ENCODE data around the gene CPEB3.
"Not testable (repeated sequence)": the region's sequence is repeated elsewhere in the genome, so short reads cannot be mapped to it uniquely, and the experiment has no call there.

The CPEB3 gene

DNA sequence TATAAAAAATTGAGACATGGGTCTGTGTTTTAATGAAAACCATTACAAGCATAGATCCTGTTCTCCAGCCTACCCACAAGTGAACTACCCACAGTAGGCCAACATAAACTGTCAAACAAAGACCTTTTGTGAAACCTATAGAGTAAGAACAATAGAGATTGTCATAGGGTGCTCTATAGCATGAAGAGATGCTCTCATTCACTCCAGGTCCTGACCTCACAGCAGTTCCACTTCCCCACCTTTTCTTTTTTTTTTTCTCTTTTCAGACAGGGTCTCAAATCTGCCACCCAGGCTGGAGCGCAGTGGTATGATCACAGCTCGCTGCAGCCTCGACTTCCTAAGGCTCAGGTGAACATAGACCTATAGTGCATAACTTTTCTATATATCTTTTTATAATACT lies 72.3 kb downstream of the CPEB3 start:
- peaks cover 0 to 77% (median 6%) of the 10 kb centered on the region in 11 experiments; a peak in 13 of 22 replicates for H3K36me3 ChIP-seq
- no peak for TF ChIP-seq Cebpa-rat (IDR thresholded peaks at IDR 0.05)

DNA sequence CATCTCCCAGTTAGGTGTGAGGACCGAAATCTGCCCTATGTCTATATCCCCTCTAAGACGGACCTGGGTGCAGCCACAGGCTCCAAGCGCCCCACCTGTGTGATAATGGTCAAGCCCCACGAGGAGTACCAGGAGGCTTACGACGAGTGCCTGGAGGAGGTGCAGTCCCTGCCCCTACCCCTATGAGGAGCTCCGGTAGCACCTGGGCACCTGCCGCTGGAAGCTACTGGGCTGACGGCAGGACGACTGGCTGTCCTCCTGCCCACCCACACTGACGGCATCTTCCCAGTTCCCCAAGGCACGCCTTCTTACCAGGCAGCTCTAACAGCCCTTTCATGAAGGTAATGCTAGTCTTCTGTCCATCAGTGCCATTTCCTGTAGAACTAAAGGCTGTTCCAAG lies 74.3 kb downstream of the CPEB3 start:
- H3K27ac ChIP-seq; H3K4me1 ChIP-seq; H3K4me3 ChIP-seq; H3K9ac ChIP-seq; H3K27me3 ChIP-seq; H3K9me3 ChIP-seq (replicated peaks in 1 of 11); H3K4me2 ChIP-seq: not testable (repeated sequence)
- peaks cover 0 to 59% (median 6%) of the 10 kb centered on the region in 11 experiments; a peak in 13 of 22 replicates for H3K36me3 ChIP-seq
- H4K20me1 ChIP-seq = peaks cover 0 to 37% (median 0%) of the 10 kb centered on the region in 11 experiments; a peak in 3 of 22 replicates

More for the DNA sequence above, 72.3 kb downstream of the CPEB3 start:
- Histone ChIP-seq H3K9me3 (replicated peaks in 1 of 11) (peaks cover 0 to 7% (median 0%) of the 10 kb centered on the region in 11 experiments; a peak in 3 of 22 replicates), H3K4me2 (no peak overlapping the region), H3K27ac (no peak overlapping the region), H3K27me3 (no peaks in the 10 kb centered on the region), H4K20me1 (peaks cover 0 to 56% (median 0%) of the 10 kb centered on the region in 11 experiments; a peak in 3 of 22 replicates), H3K4me1 (0 out of 20 replicates have a peak, but pooled peaks cover 0 to 7% (median 0%) of the 10 kb centered on the region in 10 experiments), H3K9ac (no peak overlapping the region), H3K4me3 (no peak overlapping the region)

DNA sequence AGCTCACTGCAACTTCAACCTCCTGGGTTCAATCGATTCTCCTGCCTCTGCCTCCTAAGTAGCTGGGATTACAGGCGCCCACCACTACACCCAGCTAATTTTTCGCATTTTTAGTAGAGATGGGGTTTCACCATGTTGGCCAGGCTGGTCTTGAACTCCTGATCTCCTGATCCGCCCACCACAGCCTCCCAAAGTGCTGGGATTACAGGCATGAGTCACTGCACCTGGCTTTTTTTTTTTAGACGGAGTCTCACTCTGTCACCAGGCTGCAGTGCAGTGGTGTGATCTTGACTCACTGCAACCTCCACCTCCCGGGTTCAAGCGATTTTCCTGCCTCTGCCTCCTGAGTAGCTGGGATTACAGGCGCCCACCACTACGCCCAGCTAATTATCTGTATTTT lies 75.7 kb downstream of the CPEB3 start:
- H3K9ac ChIP-seq; H3K9me3 ChIP-seq (replicated peaks in 1 of 11); H3K27me3 ChIP-seq; H3K4me2 ChIP-seq; H3K4me3 ChIP-seq; H3K27ac ChIP-seq: not testable (repeated sequence)
- Histone ChIP-seq H3K36me3 (peaks cover 0 to 53% (median 6%) of the 10 kb centered on the region in 11 experiments; a peak in 13 of 22 replicates), H4K20me1 (peaks cover 0 to 36% (median 0%) of the 10 kb centered on the region in 11 experiments; a peak in 2 of 22 replicates), H3K4me1 (peaks cover 5 to 21% (median 14%) of the 10 kb centered on the region in 10 experiments; a peak in 15 of 20 replicates)

DNA sequence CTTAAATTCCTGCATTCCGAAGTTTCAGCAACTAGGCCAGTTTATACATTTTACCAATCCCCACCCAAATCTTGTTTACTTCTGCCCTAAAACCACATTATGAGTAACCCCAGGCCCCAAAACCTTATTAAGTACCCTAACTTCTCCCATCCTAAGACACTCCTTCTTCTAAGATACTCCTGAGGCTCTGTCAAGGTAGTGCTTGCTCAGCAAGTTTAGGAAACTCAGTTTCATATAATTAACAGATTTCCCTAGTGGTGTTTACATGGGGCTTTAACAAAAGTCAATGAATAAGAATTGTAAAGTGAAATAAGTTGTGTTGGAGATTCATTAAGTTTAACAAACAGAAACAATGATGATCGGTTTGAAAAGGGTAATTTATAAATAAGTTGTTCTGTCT lies 77.8 kb downstream of the CPEB3 start:
- Histone ChIP-seq H3K4me3 (no peak overlapping the region), H3K9me3 (replicated peaks in 1 of 11) (peaks cover 0 to 7% (median 0%) of the 10 kb centered on the region in 11 experiments; a peak in 3 of 22 replicates), H3K4me2 (no peak overlapping the region), H3K9ac (no peak overlapping the region), H3K36me3 (peaks cover 0 to 53% (median 6%) of the 10 kb centered on the region in 11 experiments; a peak in 13 of 22 replicates), H3K27ac (no peak overlapping the region), H3K27me3 (no peaks in the 10 kb centered on the region), H4K20me1 (peaks cover 0 to 28% (median 0%) of the 10 kb centered on the region in 11 experiments; a peak in 2 of 22 replicates), H3K4me1 (peaks cover 5 to 38% (median 22%) of the 10 kb centered on the region in 10 experiments; a peak in 15 of 20 replicates)
- TF ChIP-seq Cebpa-rat (IDR thresholded peaks at IDR 0.05) = no peak

DNA sequence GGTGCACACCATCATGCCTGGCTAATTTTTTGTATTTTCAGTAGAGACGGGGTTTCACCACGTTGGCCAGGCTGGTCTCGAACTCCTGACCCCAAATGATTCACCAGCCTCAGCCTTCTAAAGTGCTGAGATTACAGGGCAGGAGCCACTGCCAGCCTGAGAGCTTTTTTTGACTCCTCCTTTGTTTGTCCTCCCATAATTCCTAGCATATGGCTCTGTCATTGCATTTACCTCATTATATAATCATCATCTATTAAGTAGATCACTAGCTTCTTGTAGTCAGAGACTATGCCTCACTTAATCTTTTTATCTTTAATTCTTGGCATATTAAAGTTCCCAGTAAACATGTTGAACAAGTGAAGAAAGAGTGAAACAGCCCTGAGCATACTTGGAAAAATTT lies 82.1 kb downstream of the CPEB3 start:
- Histone ChIP-seq H3K36me3 (peaks cover 0 to 51% (median 4%) of the 10 kb centered on the region in 11 experiments; a peak in 7 of 22 replicates), H3K4me2 (peak overlapping the region in 7 of 11 experiments; percentile 44 to 72 (median 57); a peak in 14 of 22 replicates), H4K20me1 (peaks cover 0 to 23% (median 0%) of the 10 kb centered on the region in 11 experiments; a peak in 3 of 22 replicates), H3K9ac (peak overlapping the region in 1 of 11 experiments; percentile 24; a peak in 2 of 22 replicates), H3K4me3 (no peak overlapping the region), H3K4me1 (peaks cover 5 to 46% (median 27%) of the 10 kb centered on the region in 10 experiments; a peak in 15 of 20 replicates), H3K27ac (peak overlapping the region in 6 of 11 experiments; percentile 5 to 56 (median 30); a peak in 8 of 22 replicates), H3K27me3 (no peaks in the 10 kb centered on the region), H3K9me3 (replicated peaks in 1 of 11) (no peaks in the 10 kb centered on the region)
- TF ChIP-seq Cebpa-rat (IDR thresholded peaks at IDR 0.05) = no peak

DNA sequence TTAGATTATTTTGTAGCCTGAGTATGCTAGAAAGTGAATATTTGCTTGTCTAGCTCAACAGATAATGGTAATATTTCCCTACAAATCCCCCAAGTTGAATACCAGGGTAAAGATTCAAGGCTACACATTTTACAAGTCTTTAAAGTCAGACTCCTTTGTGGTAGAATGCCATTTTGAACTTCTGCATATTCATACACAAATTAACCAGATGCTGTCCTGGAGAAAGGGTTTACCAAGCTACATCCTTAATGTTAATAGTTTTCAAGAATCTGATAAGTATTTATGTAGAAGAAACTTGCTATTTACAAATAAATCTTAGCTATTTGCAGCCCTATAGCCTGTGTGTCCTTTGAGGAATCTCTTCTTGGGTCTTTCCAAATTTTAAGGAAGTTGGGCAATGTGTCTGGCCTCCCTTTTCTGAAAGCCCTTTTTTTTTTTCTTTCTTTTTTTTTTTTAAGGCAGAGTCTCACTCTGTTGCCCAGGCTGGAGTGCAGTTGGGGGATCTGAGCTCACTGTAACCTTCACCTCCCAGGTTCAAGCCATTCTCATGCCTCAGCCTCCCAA lies 82.6 kb downstream of the CPEB3 start:
- H3K27ac ChIP-seq = peak overlapping the region in 6 of 11 experiments; percentile 5 to 56 (median 30); a peak in 8 of 22 replicates
- peaks cover 5 to 46% (median 27%) of the 10 kb centered on the region in 10 experiments; a peak in 15 of 20 replicates for H3K4me1 ChIP-seq
- H3K36me3 ChIP-seq = peaks cover 0 to 54% (median 4%) of the 10 kb centered on the region in 11 experiments; a peak in 7 of 22 replicates
- peak in 1 of 11 experiments; percentile 39; a peak in 1 of 22 replicates for TF ChIP-seq Cebpa-rat (IDR thresholded peaks at IDR 0.05)
- no peaks in the 10 kb centered on the region for H3K9me3 ChIP-seq (replicated peaks in 1 of 11)
- peak overlapping the region in 1 of 11 experiments; percentile 24; a peak in 2 of 22 replicates for H3K9ac ChIP-seq
- H3K4me2 ChIP-seq = peak overlapping the region in 7 of 11 experiments; percentile 44 to 72 (median 57); a peak in 14 of 22 replicates
- no peak overlapping the region for H3K4me3 ChIP-seq
- H3K27me3 ChIP-seq = no peaks in the 10 kb centered on the region
- peaks cover 0 to 23% (median 0%) of the 10 kb centered on the region in 11 experiments; a peak in 3 of 22 replicates for H4K20me1 ChIP-seq

DNA sequence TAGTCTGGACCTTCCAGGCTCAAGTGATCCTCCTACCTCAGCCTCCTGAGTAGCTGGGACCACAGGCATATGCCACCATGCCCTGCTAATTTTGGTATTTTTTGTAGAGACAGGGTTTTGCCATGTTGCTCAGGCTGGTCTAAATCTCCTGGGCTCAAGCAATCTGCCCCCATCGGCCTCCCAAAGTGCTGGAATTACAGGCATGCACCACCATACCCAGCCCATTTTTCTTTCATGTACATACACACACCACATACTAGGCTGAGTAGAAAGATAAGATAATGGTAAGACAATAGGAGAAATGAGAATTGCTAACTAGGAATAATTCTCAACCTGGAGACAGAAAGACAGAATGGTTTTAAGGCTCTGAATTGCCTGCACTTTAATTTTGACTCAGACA lies 83.8 kb downstream of the CPEB3 start:
- H3K9me3 ChIP-seq (replicated peaks in 1 of 11) = no peaks in the 10 kb centered on the region
- peaks cover 0 to 25% (median 0%) of the 10 kb centered on the region in 11 experiments; a peak in 3 of 22 replicates for H4K20me1 ChIP-seq
- H3K4me2 ChIP-seq = no peak overlapping the region
- TF ChIP-seq Cebpa-rat (IDR thresholded peaks at IDR 0.05) = no peak
- H3K9ac ChIP-seq = no peak overlapping the region
- peaks cover 0 to 55% (median 4%) of the 10 kb centered on the region in 11 experiments; a peak in 7 of 22 replicates for H3K36me3 ChIP-seq
- H3K4me1 ChIP-seq = peaks cover 5 to 43% (median 27%) of the 10 kb centered on the region in 10 experiments; a peak in 15 of 20 replicates
- no peak overlapping the region for H3K27ac ChIP-seq
- H3K27me3 ChIP-seq = no peaks in the 10 kb centered on the region
- H3K4me3 ChIP-seq = no peak overlapping the region

DNA sequence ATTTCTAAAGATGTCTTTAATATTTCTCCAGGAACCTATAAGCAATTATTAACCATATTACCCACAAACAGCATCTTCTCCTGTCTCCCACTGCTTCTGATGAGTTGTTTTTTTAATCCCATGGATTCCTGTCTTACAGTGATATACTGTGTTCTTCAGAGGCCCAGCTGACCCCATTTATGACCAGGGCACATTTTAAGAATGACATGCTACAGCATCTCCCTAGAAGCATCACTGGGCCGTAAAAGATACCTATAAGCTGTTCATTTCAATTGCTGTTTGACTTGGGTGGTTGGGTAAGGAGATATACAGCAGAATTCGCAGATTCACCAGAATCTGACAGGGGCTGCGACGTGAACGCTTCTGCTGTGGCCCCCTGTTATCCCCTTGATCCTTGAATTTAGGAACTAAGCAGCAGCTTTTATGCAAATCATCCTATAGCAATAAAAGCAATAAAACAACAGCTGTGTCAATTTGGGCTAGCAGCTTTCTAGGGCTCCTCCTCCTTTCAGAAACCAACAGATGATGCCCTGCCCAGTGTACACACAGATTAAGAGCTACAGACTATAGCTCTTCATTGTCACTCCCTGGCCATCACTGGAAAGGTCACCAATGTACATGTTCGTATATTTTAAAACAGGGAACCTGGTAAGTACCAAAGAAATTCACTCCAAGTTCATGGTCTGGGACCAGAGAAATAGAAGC lies 86.8 kb downstream of the CPEB3 start:
- Histone ChIP-seq H3K4me2 (no peak overlapping the region), H3K36me3 (peaks cover 0 to 59% (median 4%) of the 10 kb centered on the region in 11 experiments; a peak in 7 of 22 replicates), H3K4me1 (peaks cover 0 to 18% (median 14%) of the 10 kb centered on the region in 10 experiments; a peak in 14 of 20 replicates), H4K20me1 (peaks cover 0 to 29% (median 0%) of the 10 kb centered on the region in 11 experiments; a peak in 4 of 22 replicates), H3K4me3 (no peak overlapping the region), H3K9ac (no peak overlapping the region), H3K27ac (no peak overlapping the region), H3K9me3 (replicated peaks in 1 of 11) (no peaks in the 10 kb centered on the region), H3K27me3 (no peaks in the 10 kb centered on the region)
- no peak for TF ChIP-seq Cebpa-rat (IDR thresholded peaks at IDR 0.05)

DNA sequence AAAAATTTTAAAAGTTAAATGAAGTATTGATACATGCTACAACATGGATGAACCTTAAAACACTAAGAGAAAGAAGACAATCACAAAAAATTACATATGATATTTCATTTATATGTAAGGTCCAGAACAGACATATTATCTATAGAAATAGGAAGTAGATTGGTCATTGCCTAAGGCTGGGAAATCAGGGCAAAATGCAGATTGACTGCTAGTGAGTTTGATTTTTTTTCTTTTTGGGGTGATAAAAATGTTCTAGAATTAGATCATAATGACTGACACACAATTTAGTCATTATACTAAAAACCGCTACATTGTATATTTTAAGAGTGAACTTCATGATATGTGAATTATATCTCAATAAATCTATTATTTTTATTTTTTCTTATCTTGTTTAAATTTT lies 88.3 kb downstream of the CPEB3 start:
- no peak overlapping the region for H3K9ac ChIP-seq
- TF ChIP-seq Cebpa-rat (IDR thresholded peaks at IDR 0.05) = no peak
- H3K36me3 ChIP-seq = peaks cover 0 to 54% (median 3%) of the 10 kb centered on the region in 11 experiments; a peak in 7 of 22 replicates
- H3K4me2 ChIP-seq = no peak overlapping the region
- no peak overlapping the region for H3K27ac ChIP-seq
- no peaks in the 10 kb centered on the region for H3K27me3 ChIP-seq
- H3K9me3 ChIP-seq (replicated peaks in 1 of 11) = no peaks in the 10 kb centered on the region
- H3K4me1 ChIP-seq = peaks cover 0 to 7% (median 0%) of the 10 kb centered on the region in 10 experiments; a peak in 8 of 20 replicates
- H3K4me3 ChIP-seq = no peak overlapping the region
- H4K20me1 ChIP-seq = peaks cover 0 to 29% (median 0%) of the 10 kb centered on the region in 11 experiments; a peak in 5 of 22 replicates

Data from BLaER1 treated with 17β-estradiol and CSF1 and Interleukin-3, amounts not matched to agents 10 nM and 100 nM (cell line).